HEK293 (cell line): ENCODE data around the gene ZFTA.
A peak's percentile ranks its signal among the peaks of the same experiment; 100 is the strongest.

Experiments used
- CTCF ChIA-PET: fragments of 350-600 bp; formaldehyde crosslinking; extraction: SDS; loops from one replicate; lab custom pipeline; 2021; ENCODE audit warnings: antibody characterized with exemption; lab: Yijun Ruan, JAX
- POLR2A ChIA-PET: fragments of 300-600 bp; formaldehyde crosslinking; extraction: SDS; loops from one replicate; lab custom pipeline; 2020; ENCODE audit warnings: antibody characterized with exemption, inconsistent platforms; lab: Yijun Ruan, JAX
- H3K27ac ChIP-seq: fragments of 200-500 bp; sonication (Bioruptor generic); 2 replicates; pipeline ENCODE4 v1.5.1; 2014; ENCODE audit warnings: low read depth, low read length, control low read depth, inconsistent platforms; ENCODE audit errors: extremely low read depth
- H3K36me3 ChIP-seq, 2 experiments: fragments of 200-500 bp in 1 of 2; sonication (Bioruptor generic) in 1 of 2; 1 replicate in 1 of 2; 2 replicates in 1 of 2; pipeline ENCODE4 v1.5.1; 2014 to 2017; ENCODE audit warnings: inconsistent platforms in 2 of 2, low read length in 2 of 2; ENCODE audit not compliant: control insufficient read depth in 2 of 2, insufficient read depth in 1 of 2
- H3K4me1 ChIP-seq: fragments of 200-500 bp; sonication (Bioruptor generic); 2 replicates; pipeline ENCODE4 v1.5.1; 2014; ENCODE audit warnings: mild to moderate bottlenecking, low read length, inconsistent platforms; ENCODE audit not compliant: control insufficient read depth, insufficient read depth
- H3K4me3 ChIP-seq: 2 replicates; pipeline ENCODE4 v1.5.1; 2011; ENCODE audit warnings: low read depth, mild to moderate bottlenecking, control low read depth, low read length, moderate library complexity
- H3K9me3 ChIP-seq: fragments of 200-500 bp; sonication (Bioruptor generic); 2 replicates; pipeline ENCODE4 v1.5.1; 2014; ENCODE audit warnings: low read depth, low read length, inconsistent platforms; ENCODE audit not compliant: control insufficient read depth, insufficient read depth
- ATF2 ChIP-seq: fragments of 450-650 bp; formaldehyde crosslinking; IDR thresholded peaks from 2 replicates; pipeline ENCODE4 v1.5.1; 2016; ENCODE audit warnings: missing biosample characterization, missing genetic modification characterization, low read depth
- KLF17 ChIP-seq: fragments of 450-650 bp; formaldehyde crosslinking; IDR thresholded peaks from 2 replicates; pipeline ENCODE4 v1.5.1; 2016; ENCODE audit warnings: missing biosample characterization, missing genetic modification characterization
- ZBTB10 ChIP-seq: fragments of 450-650 bp; formaldehyde crosslinking; IDR thresholded peaks from 2 replicates; pipeline ENCODE4 v1.5.1; 2016; ENCODE audit warnings: missing biosample characterization, missing genetic modification characterization
- ZBTB17 ChIP-seq: fragments of 450-650 bp; formaldehyde crosslinking; IDR thresholded peaks from 2 replicates; pipeline ENCODE4 v1.5.1; 2016; ENCODE audit warnings: missing biosample characterization, missing genetic modification characterization
- ZEB2 ChIP-seq: fragments of 450-650 bp; formaldehyde crosslinking; IDR thresholded peaks from 2 replicates; pipeline ENCODE4 v1.5.1; 2016; ENCODE audit warnings: missing biosample characterization, missing genetic modification characterization
- ZNF132 ChIP-seq: fragments of 450-650 bp; formaldehyde crosslinking; IDR thresholded peaks from 2 replicates; pipeline ENCODE4 v1.5.1; 2017; ENCODE audit warnings: missing biosample characterization, missing genetic modification characterization, borderline replicate concordance
- ZNF202 ChIP-seq: fragments of 450-650 bp; formaldehyde crosslinking; IDR thresholded peaks from 2 replicates; pipeline ENCODE4 v1.5.1; 2016; ENCODE audit warnings: missing biosample characterization, missing genetic modification characterization, borderline replicate concordance
- ZNF211 ChIP-seq: fragments of 450-650 bp; formaldehyde crosslinking; IDR thresholded peaks from 2 replicates; pipeline ENCODE4 v1.5.1; 2016; ENCODE audit warnings: low read depth, missing biosample characterization, missing genetic modification characterization
- ZNF354C ChIP-seq: fragments of 450-650 bp; formaldehyde crosslinking; IDR thresholded peaks from 2 replicates; pipeline ENCODE4 v1.5.1; 2016; ENCODE audit warnings: missing biosample characterization, missing genetic modification characterization, low read depth, borderline replicate concordance
- ZNF404 ChIP-seq: fragments of 450-650 bp; formaldehyde crosslinking; IDR thresholded peaks from 2 replicates; pipeline ENCODE4 v1.5.1; 2017; ENCODE audit warnings: missing biosample characterization, missing genetic modification characterization
- ZNF433 ChIP-seq: fragments of 450-650 bp; formaldehyde crosslinking; IDR thresholded peaks from 2 replicates; pipeline ENCODE4 v1.5.1; 2016; ENCODE audit warnings: missing biosample characterization, missing genetic modification characterization, low read depth
- ZNF518A ChIP-seq: fragments of 450-650 bp; formaldehyde crosslinking; conservative IDR thresholded peaks from 2 replicates; pipeline ENCODE4 v1.5.1; 2016; ENCODE audit warnings: low read depth, missing biosample characterization, missing genetic modification characterization
- ZNF561 ChIP-seq: fragments of 450-650 bp; IDR thresholded peaks from 2 replicates; pipeline ENCODE4 v1.5.1; 2018; ENCODE audit warnings: missing biosample characterization, missing genetic modification characterization, borderline replicate concordance
- ZNF596 ChIP-seq: fragments of 450-650 bp; IDR thresholded peaks from 2 replicates; pipeline ENCODE4 v1.5.0; 2018; ENCODE audit warnings: missing biosample characterization, mild to moderate bottlenecking, missing genetic modification characterization, moderate library complexity
- ZNF623 ChIP-seq: fragments of 450-650 bp; formaldehyde crosslinking; IDR thresholded peaks from 2 replicates; pipeline ENCODE4 v1.5.1; 2016; ENCODE audit warnings: missing biosample characterization, missing genetic modification characterization
- ZNF624 ChIP-seq: fragments of 450-650 bp; formaldehyde crosslinking; IDR thresholded peaks from 2 replicates; pipeline ENCODE4 v1.5.1; 2017; ENCODE audit warnings: missing biosample characterization, missing genetic modification characterization
- ZNF629 ChIP-seq: fragments of 450-650 bp; formaldehyde crosslinking; IDR thresholded peaks from 2 replicates; pipeline ENCODE4 v1.5.1; 2017; ENCODE audit warnings: missing biosample characterization, missing genetic modification characterization
- ZSCAN23 ChIP-seq: fragments of 450-650 bp; formaldehyde crosslinking; IDR thresholded peaks from 2 replicates; pipeline ENCODE4 v1.5.1; 2016; ENCODE audit warnings: missing biosample characterization, missing genetic modification characterization

Gene ZFTA

GRCh38 chr11:63736864-63737263 is 31.7 kb downstream of the ZFTA start:
- TF ChIP-seq ZNF561, result no peak
- no peak for TF ChIP-seq ZNF354C
- Histone ChIP-seq H3K4me3 (no peak overlapping the region), H3K4me1 (no peaks in the 10 kb centered on the region), H3K36me3 (no peaks in the 10 kb centered on the region), H3K27ac (no peak overlapping the region), H3K9me3 (no peaks in the 10 kb centered on the region)
- CTCF ChIA-PET, result interaction anchor here (0.6 to 3.2 kb wide), 11 partner anchors 19 to 440 kb away, joined by 3 to 14 read pairs (median 4); no protein-coding TSS in a partner anchor
- POLR2A ChIA-PET, result interaction anchor here (0.6 to 2.0 kb wide), 2 partner anchors 55 to 1068 kb away, joined by 3 to 6 read pairs; partner anchors contain the start of gene RTN3

GRCh38 chr11:63729326-63729725 is 39.2 kb downstream of the ZFTA start:
- no peak overlapping the region for H3K4me3 ChIP-seq
- no peaks in the 10 kb centered on the region for H3K36me3 ChIP-seq
- POLR2A ChIA-PET, result interaction anchor here (2.2 kb wide), 1 partner anchor 48 kb away, joined by 10 read pairs; the partner anchor contains the start of gene RTN3
- TF ChIP-seq ZBTB10 (no peak), ZNF433 (tag by site-specific recombination) (no peak), ZNF211 (tag by site-specific recombination) (no peak), ZNF202 (tag by site-specific recombination) (no peak), ZEB2 (tag by site-specific recombination) (peak; percentile 25; the same call in 1 of the 2 replicates)
- H3K9me3 ChIP-seq, result no peaks in the 10 kb centered on the region
- H3K27ac ChIP-seq, result no peak overlapping the region
- CTCF ChIA-PET, result interaction anchor here (0.9 to 2.6 kb wide), 2 partner anchors 9 to 247 kb away, joined by 4 to 18 read pairs; no protein-coding TSS in a partner anchor
- no peaks in the 10 kb centered on the region for H3K4me1 ChIP-seq

GRCh38 chr11:63720611-63721010 is 48.0 kb downstream of the ZFTA start:
- ChIA-PET CTCF (no interaction called here), POLR2A (no interaction called here)
- Histone ChIP-seq H3K27ac (no peak overlapping the region), H3K9me3 (no peaks in the 10 kb centered on the region), H3K36me3 (peaks cover 0 to 2% of the 10 kb centered on the region in 2 experiments; a peak in 2 of 3 replicates), H3K4me3 (no peak overlapping the region), H3K4me1 (no peaks in the 10 kb centered on the region)
- TF ChIP-seq ZNF404 (tag by site-specific recombination) (no peak), ZNF354C (no peak), ATF2 (tag by site-specific recombination) (no peak), ZNF624 (tag by site-specific recombination) (no peak), ZNF132 (tag by site-specific recombination) (no peak), ZNF518A (no peak), ZBTB17 (tag by site-specific recombination) (no peak), KLF17 (tag by site-specific recombination) (no peak), ZNF596 (tag by site-specific recombination) (no peak), ZNF629 (tag by site-specific recombination) (no peak), ZSCAN23 (no peak), ZNF623 (tag by site-specific recombination) (no peak)
